Neural cell (in vitro differentiated cells): ENCODE measurements around the gene NDEL1. TPM values are rescaled to one million over a fixed set of nuclear protein-coding genes. Genes with fewer than 3 reads are reported as not detected.

Experiments used
- H2AFZ ChIP-seq: fragments of 200-600, 300-800 bp; sonication (generic), shearing (Covaris generic); 2 replicates; pipeline ENCODE4 v1.6.0; 2014; ENCODE audit warnings: low read depth, mild to moderate bottlenecking, antibody characterized with exemption, low read length, moderate library complexity
- H3F3A ChIP-seq: fragments of 200-600 bp; shearing (Covaris generic); 2 replicates; pipeline ENCODE4 v1.6.1; 2016; ENCODE audit warnings: mild to moderate bottlenecking, moderate library complexity, mixed read lengths, antibody characterized with exemption, low read length; ENCODE audit not compliant: insufficient read depth, poor library complexity, severe bottlenecking
- H3K27ac ChIP-seq: fragments of 200-600, 300-800 bp; sonication (generic), shearing (Covaris generic); 2 replicates; pipeline ENCODE4 v1.5.1; 2014; ENCODE audit warnings: mild to moderate bottlenecking, low read length, moderate library complexity
- H3K27me3 ChIP-seq: fragments of 300-800, 200-600 bp; sonication (generic), shearing (Covaris generic); 2 replicates; pipeline ENCODE4 v1.6.0; 2014; ENCODE audit warnings: mild to moderate bottlenecking, low read depth, low read length, moderate library complexity; ENCODE audit not compliant: insufficient read depth
- H3K36me3 ChIP-seq: fragments of 300-800, 200-600 bp; sonication (generic), shearing (Covaris generic); 2 replicates; pipeline ENCODE4 v1.5.1; 2014; ENCODE audit warnings: mild to moderate bottlenecking, antibody characterized with exemption, low read length, moderate library complexity; ENCODE audit not compliant: insufficient read depth
- H3K4me2 ChIP-seq: fragments of 300-800, 200-600 bp; sonication (generic), shearing (Covaris generic); 2 replicates; pipeline ENCODE4 v1.6.0; 2014; ENCODE audit warnings: mild to moderate bottlenecking, low read length
- H3K4me3 ChIP-seq: fragments of 300-800, 200-600 bp; sonication (generic), shearing (Covaris generic); 2 replicates; pipeline ENCODE4 v1.5.1; 2014; ENCODE audit warnings: mild to moderate bottlenecking, low read length, moderate library complexity
- H3K79me2 ChIP-seq: fragments of 200-600 bp; shearing (Covaris generic); replicated peaks from 2 replicates; pipeline ENCODE4 v1.6.0; 2014; ENCODE audit warnings: mild to moderate bottlenecking, low read length, moderate library complexity; ENCODE audit not compliant: insufficient read depth
- H3K9ac ChIP-seq: fragments of 300-800, 200-600 bp; sonication (generic), shearing (Covaris generic); 2 replicates; pipeline ENCODE4 v1.6.1; 2016; ENCODE audit warnings: mild to moderate bottlenecking, low read length, mixed read lengths
- H3K9me2 ChIP-seq: fragments of 200-600 bp; shearing (Covaris generic); 2 replicates; pipeline ENCODE4 v1.6.1; 2016; ENCODE audit warnings: mild to moderate bottlenecking, low read length, mixed read lengths; ENCODE audit not compliant: insufficient read depth
- H3K9me3 ChIP-seq: fragments of 200-600, 300-800 bp; sonication (generic), shearing (Covaris generic); 2 replicates; pipeline ENCODE4 v1.6.1; 2016; ENCODE audit warnings: mild to moderate bottlenecking, mixed run types, low read length, moderate library complexity, mixed read lengths
- H4K20me1 ChIP-seq: fragments of 200-600 bp; shearing (Covaris generic); 2 replicates; pipeline ENCODE4 v1.6.1; 2016; ENCODE audit warnings: mild to moderate bottlenecking, mixed run types; ENCODE audit not compliant: insufficient read depth
- EP300 ChIP-seq: fragments of 450-650 bp; conservative IDR thresholded peaks from 2 replicates; pipeline ENCODE4 v1.6.1; 2014; ENCODE audit warnings: antibody characterized with exemption, mild to moderate bottlenecking, moderate library complexity; ENCODE audit not compliant: poor library complexity, severe bottlenecking
- EZH2 ChIP-seq: fragments of 200-600, 300-800 bp; shearing (Covaris generic), sonication (generic); IDR thresholded peaks from 2 replicates; pipeline ENCODE4 v1.6.1; 2014; ENCODE audit warnings: antibody characterized with exemption, low read length, borderline replicate concordance, mild to moderate bottlenecking; ENCODE audit not compliant: insufficient read depth, poor library complexity, severe bottlenecking
- MXI1 ChIP-seq: fragments of 450-650 bp; conservative IDR thresholded peaks from 2 replicates; pipeline ENCODE4 v1.6.1; 2014; ENCODE audit warnings: antibody characterized with exemption, mild to moderate bottlenecking; ENCODE audit not compliant: poor library complexity, severe bottlenecking
- POLR2AphosphoS5 ChIP-seq: IDR thresholded peaks from 2 replicates; pipeline ENCODE4 v1.6.1; 2012
- RAD21 ChIP-seq: fragments of 450-650 bp; conservative IDR thresholded peaks from 2 replicates; pipeline ENCODE4 v1.6.1; 2014; ENCODE audit warnings: antibody characterized with exemption, mild to moderate bottlenecking, moderate library complexity
- SMC3 ChIP-seq: fragments of 450-650 bp; conservative IDR thresholded peaks from 2 replicates; pipeline ENCODE4 v1.6.1; 2014; ENCODE audit warnings: antibody characterized with exemption, mild to moderate bottlenecking, moderate library complexity; ENCODE audit not compliant: poor library complexity
- TAF1 ChIP-seq: IDR thresholded peaks from 2 replicates; pipeline ENCODE4 v1.6.1; 2012; ENCODE audit warnings: low read depth
- polyA plus RNA-seq: library from polyadenylated mRNA; depleted of rRNA; stranded (reverse); fragments of >200 nt; gene quantifications from 2 replicates; pipeline ENCODE4 v1.2.3, GENCODE V29; 2014
- TF ChIP-seq, protein P1 (sequence below): IDR thresholded peaks from 2 replicates; pipeline ENCODE4 v1.6.1; 2012; ENCODE audit warnings: borderline replicate concordance
- TF ChIP-seq, protein P2 (sequence below): fragments of 450-650 bp; IDR thresholded peaks from 2 replicates; pipeline ENCODE4 v1.5.1; 2014; ENCODE audit warnings: antibody characterized with exemption, mild to moderate bottlenecking, moderate library complexity; ENCODE audit not compliant: poor library complexity, severe bottlenecking

The NDEL1 gene
- polyA plus RNA-seq, 1 donor from 2014 or later = 25.7 TPM

DNA sequence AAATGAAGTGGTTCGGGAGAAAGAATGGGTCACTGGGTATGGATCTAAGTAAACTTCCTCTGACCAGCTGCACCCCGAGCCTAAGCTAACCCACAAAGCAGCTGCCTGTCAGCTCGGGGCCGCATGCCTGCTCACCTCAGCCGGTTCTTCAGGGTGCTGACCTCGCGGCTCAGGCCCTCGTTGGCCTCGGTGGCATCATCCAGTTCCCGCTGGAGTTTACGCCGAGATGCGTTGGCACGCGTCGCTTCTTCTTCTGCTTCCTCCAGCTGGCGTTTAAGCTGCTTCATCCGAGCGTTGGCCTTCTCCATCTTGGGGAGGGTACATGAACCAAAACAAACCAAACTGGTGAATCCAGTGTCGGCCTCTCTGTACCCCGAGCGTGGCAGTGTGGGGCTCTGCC lies 41.1 kb downstream of the NDEL1 start:
- Histone ChIP-seq H3K4me2 (no peak overlapping the region), H3K79me2 (no peaks in the 10 kb centered on the region), H3K36me3 (peaks cover 19% of the 10 kb centered on the region), H3F3A (no peaks in the 10 kb centered on the region), H3K27me3 (no peaks in the 10 kb centered on the region), H3K9ac (no peak overlapping the region), H3K27ac (no peak overlapping the region), H3K9me3 (no peaks in the 10 kb centered on the region), H3K4me3 (no peak overlapping the region), H4K20me1 (no peaks in the 10 kb centered on the region), H2AFZ (no peak overlapping the region), H3K9me2 (no peaks in the 10 kb centered on the region)
- TF ChIP-seq POLR2AphosphoS5 = no peak
- TF ChIP-seq EP300 = no peak
- no peak for TF ChIP-seq SMC3
- TF ChIP-seq, protein P1, sequence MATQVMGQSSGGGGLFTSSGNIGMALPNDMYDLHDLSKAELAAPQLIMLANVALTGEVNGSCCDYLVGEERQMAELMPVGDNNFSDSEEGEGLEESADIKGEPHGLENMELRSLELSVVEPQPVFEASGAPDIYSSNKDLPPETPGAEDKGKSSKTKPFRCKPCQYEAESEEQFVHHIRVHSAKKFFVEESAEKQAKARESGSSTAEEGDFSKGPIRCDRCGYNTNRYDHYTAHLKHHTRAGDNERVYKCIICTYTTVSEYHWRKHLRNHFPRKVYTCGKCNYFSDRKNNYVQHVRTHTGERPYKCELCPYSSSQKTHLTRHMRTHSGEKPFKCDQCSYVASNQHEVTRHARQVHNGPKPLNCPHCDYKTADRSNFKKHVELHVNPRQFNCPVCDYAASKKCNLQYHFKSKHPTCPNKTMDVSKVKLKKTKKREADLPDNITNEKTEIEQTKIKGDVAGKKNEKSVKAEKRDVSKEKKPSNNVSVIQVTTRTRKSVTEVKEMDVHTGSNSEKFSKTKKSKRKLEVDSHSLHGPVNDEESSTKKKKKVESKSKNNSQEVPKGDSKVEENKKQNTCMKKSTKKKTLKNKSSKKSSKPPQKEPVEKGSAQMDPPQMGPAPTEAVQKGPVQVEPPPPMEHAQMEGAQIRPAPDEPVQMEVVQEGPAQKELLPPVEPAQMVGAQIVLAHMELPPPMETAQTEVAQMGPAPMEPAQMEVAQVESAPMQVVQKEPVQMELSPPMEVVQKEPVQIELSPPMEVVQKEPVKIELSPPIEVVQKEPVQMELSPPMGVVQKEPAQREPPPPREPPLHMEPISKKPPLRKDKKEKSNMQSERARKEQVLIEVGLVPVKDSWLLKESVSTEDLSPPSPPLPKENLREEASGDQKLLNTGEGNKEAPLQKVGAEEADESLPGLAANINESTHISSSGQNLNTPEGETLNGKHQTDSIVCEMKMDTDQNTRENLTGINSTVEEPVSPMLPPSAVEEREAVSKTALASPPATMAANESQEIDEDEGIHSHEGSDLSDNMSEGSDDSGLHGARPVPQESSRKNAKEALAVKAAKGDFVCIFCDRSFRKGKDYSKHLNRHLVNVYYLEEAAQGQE = no peak
- no peak for TF ChIP-seq RAD21
- no peak for TF ChIP-seq TAF1
- no peak for TF ChIP-seq MXI1
- TF ChIP-seq, protein P2, sequence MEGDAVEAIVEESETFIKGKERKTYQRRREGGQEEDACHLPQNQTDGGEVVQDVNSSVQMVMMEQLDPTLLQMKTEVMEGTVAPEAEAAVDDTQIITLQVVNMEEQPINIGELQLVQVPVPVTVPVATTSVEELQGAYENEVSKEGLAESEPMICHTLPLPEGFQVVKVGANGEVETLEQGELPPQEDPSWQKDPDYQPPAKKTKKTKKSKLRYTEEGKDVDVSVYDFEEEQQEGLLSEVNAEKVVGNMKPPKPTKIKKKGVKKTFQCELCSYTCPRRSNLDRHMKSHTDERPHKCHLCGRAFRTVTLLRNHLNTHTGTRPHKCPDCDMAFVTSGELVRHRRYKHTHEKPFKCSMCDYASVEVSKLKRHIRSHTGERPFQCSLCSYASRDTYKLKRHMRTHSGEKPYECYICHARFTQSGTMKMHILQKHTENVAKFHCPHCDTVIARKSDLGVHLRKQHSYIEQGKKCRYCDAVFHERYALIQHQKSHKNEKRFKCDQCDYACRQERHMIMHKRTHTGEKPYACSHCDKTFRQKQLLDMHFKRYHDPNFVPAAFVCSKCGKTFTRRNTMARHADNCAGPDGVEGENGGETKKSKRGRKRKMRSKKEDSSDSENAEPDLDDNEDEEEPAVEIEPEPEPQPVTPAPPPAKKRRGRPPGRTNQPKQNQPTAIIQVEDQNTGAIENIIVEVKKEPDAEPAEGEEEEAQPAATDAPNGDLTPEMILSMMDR = no peak
- TF ChIP-seq EZH2 = no peak

GRCh38 chr17:8477171-8477570 lies 41.5 kb downstream of the NDEL1 start:
- no peaks in the 10 kb centered on the region for H3K9me3 ChIP-seq
- no peak overlapping the region for H2AFZ ChIP-seq
- no peaks in the 10 kb centered on the region for H4K20me1 ChIP-seq
- no peaks in the 10 kb centered on the region for H3F3A ChIP-seq
- no peaks in the 10 kb centered on the region for H3K27me3 ChIP-seq
- no peak overlapping the region for H3K9ac ChIP-seq
- H3K4me3 ChIP-seq = no peak overlapping the region
- peaks cover 19% of the 10 kb centered on the region for H3K36me3 ChIP-seq
- no peak for TF ChIP-seq SMC3
- H3K9me2 ChIP-seq = no peaks in the 10 kb centered on the region
- H3K79me2 ChIP-seq = no peaks in the 10 kb centered on the region
- no peak overlapping the region for H3K27ac ChIP-seq
- no peak overlapping the region for H3K4me2 ChIP-seq
